GM19351 (cell line): ENCODE data around the gene ZNRF1.
"Not testable (repeated sequence)": the region's sequence is repeated elsewhere in the genome, so short reads cannot be mapped to it uniquely, and the experiment has no call there.

Experiments used
- ATAC-seq: cut with Tn5 transposase; IDR thresholded peaks from one replicate; pipeline ENCODE4 v1.9.1; 2021; ENCODE audit warnings: mild to moderate bottlenecking, moderate library complexity; ENCODE audit not compliant: unreplicated experiment

ZNRF1 gene

GRCh38 chr16:75074920-75075687 lies 76.3 kb downstream of the ZNRF1 start:
- peak; percentile 98 for ATAC-seq

DNA sequence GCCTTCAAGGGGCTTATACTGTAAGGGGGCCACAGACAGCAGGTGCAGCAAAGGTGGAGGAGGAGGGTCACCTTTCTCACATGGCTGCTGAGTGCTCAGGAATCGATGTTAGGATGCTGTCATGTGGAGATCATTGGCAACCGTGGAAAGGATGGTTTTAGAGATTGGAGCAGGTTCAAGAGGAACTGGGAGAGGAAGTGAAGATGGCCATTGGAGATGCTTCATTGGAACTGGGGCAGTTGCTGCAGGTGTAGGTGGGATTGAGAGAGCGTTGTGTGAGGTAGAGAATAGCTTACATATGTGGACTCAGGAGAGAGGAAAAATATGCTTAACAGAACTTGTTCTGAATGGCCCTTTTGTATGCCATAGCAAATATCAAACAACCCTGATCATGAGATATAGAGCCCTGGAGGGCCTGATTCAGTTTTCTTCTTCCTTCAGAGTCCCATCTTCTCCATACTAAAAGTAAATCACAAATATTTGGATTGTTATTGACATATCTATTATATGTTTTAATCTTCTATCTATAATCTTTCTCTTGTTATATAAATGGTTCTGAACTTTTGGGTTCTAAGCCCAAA lies 77.0 kb downstream of the ZNRF1 start:
- ATAC-seq: peak; percentile 6

GRCh38 chr16:75078886-75079285 lies 80.1 kb downstream of the ZNRF1 start:
- ATAC-seq: no peak

DNA sequence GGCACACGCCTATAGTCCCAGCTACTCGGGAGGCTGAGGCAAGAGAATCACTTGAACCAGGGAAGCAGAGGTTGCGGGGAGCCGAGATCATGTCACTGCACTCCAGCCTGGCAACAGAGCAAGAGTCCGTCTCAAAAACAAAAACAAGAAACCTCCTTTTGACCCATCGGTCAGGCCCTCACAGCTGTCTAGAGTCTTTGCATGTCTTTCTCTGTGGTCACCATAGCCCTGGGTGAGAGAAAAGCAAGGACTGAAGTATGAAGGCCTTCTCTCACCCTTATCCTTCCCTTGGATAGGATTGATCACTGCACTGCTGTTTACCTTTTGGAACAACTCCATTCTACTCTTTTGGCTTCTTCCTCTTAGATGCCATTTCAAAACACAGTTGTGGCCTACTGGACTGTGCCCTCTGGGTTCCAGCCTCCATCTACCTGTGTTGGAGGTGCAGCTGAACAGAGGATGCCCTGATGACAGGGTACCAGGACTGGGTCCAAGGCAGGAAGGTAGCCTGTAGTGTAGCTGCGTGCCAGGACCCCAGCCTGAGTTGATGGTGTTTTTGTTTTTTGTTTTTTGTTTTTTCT lies 80.6 kb downstream of the ZNRF1 start:
- no peak for ATAC-seq

- ATAC-seq: no peak
Measured at GRCh38 chr16:75080205-75081029, 81.6 kb downstream of the ZNRF1 start.

GRCh38 chr16:75081179-75081859 lies 82.5 kb downstream of the ZNRF1 start:
- no peak for ATAC-seq

GRCh38 chr16:75083813-75084212 lies 85.0 kb downstream of the ZNRF1 start:
- no peak for ATAC-seq

DNA sequence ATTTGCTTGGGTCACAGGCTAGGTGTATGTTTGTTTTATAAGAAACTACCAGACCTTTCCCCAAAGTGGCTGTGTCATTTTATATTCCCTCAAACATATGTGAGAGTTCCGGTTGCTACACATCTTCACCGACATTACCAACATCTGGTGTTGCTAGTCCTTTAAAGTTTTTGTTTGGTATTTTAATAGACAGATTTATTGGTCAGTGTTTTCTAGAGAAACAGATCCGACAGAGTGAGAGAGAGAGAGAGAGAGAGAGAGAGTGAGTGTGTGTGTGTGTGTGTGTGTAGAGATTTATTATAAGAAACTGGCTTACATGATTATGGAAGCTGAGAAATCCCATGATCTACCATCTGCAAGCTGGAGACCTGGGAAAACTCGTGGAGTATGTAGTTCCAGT lies 86.7 kb downstream of the ZNRF1 start:
- no peak for ATAC-seq

DNA sequence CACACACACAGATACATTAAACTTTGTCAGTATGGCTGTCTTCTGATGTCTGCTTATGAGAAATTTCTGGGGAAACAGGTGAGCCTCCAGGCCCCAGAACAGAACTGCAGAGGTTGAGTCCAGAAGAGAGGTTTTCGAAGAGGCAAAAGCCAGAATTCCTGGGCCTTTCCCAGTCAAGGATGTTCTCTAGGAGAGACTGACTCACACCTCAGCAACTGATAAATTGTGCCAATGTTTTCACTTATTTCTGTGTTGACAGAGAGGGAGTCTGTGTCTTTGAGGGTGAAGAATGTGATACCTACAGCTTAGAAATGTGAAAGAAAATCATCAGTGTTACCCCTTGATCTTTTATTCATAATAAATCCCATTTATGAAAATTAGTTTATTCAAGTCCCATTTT lies 87.5 kb downstream of the ZNRF1 start:
- no peak for ATAC-seq

DNA sequence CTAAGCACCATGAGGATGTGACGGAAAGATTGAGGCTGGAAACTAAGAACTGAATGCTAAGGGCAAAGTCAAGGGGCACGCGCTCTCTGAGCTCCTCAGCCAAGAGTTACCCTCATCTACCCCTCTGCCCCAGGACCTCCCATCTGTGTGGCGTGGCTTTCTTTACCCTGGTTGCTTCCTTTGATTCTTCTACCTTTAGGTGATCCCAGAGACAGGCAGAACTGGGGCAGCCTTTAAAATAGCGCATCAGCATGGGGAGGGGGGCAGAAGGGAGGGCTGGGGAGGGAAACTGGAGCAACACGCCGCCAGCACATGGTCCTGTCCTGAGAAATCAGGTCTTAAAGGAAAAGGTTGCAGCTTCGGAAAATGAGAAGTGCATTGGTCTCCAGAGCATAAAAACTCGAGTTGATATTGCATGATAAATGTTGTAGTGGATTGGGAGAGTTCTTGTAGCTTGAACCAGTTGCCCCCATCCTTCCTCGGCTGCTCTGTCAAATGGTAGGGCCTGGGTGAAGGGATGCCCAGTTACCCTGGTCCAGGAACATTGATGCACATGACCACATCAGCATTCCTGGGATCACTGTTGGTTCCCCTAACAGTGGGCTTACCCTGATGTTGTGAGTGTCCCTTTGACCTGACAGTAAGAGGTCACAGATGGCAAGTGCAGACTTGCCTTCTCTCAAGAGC lies 88.0 kb downstream of the ZNRF1 start:
- ATAC-seq: no peak

DNA sequence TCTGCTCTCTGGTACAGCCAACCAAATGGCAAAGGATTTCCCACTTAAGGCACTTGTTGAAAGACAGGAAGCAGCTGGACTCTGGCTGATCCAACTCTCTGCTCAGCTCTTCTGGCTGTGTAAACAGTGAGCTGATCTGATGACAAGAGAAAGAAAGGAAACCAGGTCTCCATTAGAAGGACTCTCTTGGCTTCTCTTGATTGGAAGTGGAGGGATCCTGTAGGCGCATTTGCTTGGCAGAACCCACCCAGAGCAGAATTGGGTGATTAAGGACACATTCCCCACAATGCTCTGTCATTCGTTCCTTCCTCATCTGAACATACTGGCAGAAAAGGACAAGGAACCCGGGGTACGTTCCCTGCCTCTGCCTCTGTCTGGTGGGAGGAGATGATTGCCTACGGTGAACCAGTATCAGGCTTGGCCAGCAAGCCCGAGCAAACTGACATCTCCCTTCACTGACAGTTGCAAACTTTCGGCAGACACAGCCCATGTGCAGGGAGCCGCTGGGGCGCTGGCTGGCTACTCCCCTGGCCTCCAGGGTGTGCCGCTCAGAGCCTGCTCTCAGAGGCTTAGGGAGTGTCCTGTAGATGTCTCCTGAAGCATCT lies 88.7 kb downstream of the ZNRF1 start:
- ATAC-seq: no peak

GRCh38 chr16:75088216-75088615 lies 89.4 kb downstream of the ZNRF1 start:
- ATAC-seq: no peak

DNA sequence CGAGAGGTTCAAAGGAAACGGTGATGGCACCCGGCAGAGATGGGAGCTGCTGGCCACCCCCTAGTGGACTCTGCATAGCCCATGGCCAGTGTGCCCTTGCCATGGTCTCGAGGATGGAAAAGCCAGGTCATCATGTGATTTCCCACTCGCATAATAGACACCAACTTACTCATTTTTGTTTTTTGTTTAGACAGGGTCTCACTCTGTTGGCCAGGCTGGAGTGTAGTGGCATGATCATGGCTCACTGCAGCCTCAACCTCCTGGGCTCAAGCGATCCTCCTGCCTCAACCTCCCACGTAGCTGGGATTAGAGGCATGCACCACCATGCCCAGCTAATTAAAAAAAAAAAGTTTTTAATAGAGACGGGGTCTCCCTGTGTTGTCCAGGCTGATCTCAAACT lies 90.1 kb downstream of the ZNRF1 start:
- ATAC-seq: no peak

- ATAC-seq: no peak
Measured at GRCh38 chr16:75089486-75090202, 90.8 kb downstream of the ZNRF1 start.

- ATAC-seq: not testable (repeated sequence)
Measured at GRCh38 chr16:75090899-75091298, 92.1 kb downstream of the ZNRF1 start.

- not testable (repeated sequence) for ATAC-seq
Measured at GRCh38 chr16:75091619-75092018, 92.8 kb downstream of the ZNRF1 start.

- ATAC-seq: no peak
Measured at GRCh38 chr16:75092777-75093176, 94.0 kb downstream of the ZNRF1 start.

DNA sequence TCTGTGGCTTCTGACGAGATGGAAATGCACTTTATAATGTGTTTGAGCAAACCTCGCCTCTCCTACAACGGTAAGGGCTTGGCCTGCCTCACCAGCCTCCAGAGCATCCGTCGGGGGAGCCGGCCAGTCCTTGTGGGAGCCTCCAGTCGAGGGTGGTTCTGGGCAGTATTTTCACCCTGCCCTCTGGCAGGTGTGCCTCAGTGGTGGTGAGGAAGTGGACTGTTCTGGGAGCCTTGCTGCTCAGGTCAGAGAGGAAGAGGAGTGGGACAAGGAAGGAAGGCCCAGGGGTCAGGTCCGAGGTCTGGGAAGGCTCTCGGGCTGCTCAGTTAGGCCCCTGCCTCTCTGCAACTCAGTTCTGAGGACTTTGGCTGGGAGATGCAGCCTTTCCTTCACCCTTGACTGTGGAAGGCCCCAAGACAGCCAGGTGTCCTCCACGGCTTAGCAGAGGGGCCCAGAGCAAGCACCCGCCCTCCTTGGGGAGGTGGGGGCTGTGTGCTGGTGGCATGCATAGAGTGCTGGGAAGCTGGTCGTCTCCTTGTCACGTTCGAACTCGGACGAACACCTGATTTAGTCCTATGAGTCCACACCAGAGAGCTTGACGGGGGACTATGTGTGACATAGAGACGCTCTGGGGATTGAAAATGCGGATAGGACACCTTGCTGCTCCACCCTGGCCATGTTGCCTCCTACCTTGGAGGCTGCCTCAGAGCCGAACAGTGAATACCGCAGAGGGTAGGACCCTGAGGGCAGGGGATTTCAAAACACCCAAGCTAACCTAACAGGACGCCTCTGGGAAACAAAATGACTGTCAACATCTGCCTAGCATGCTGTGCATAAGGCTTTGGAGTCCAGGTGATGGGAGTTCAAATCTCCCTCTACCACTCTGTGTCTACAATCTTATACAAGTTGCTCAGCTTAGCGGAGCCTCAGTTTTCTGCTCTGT lies 95.0 kb downstream of the ZNRF1 start:
- ATAC-seq: no peak
